SHP77 (cell line): ENCODE measurements around the gene ENAH.
A peak's percentile ranks its signal among the peaks of the same experiment; 100 is the strongest.
"Not testable (repeated sequence)": the region's sequence is repeated elsewhere in the genome, so short reads cannot be mapped to it uniquely, and the experiment has no call there.

Experiments
- DNase-seq, 2 experiments: peaks; one replicate each; lab custom pipeline; 2025; lab: John Stamatoyannopoulos, UW

ENAH gene

DNA sequence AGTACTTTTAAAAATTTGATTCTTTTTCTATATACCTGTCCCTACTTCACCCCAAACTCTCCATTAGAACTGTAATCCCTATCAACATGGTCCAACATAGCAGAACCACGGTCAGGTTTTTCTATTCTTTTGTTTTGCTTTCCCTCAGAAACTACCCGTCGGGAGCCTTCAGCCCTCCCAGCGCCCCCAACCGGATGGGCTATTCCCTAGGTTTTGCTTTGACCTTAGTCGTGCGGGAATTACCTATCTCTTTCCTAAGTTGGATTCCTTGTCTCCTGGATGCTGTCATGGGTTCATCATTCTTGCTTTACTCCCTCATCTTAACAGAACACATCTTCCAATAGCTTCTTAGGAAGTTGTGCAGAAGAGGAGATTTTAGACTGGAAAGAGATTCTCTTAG is 127.5 kb downstream of the ENAH start:
- no peak for DNase-seq

DNA sequence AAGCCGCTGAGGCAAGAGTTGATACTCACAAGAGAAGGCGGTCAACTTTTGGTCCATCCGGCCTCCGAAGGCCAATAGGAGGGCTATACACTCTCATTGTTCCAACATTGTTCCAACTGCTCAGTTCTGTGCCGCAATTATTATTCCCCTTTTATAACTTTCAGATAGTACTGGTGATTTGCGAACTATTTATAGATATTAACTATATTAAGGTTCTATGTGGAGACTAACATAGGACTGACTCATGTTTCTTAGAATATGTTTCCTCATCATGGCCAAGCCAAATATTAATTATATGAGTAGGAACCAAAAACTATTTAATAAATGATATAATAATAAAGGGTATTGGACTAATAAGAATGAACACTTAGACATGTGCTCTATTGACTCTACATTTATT is 128.4 kb downstream of the ENAH start:
- no peak for DNase-seq

DNA sequence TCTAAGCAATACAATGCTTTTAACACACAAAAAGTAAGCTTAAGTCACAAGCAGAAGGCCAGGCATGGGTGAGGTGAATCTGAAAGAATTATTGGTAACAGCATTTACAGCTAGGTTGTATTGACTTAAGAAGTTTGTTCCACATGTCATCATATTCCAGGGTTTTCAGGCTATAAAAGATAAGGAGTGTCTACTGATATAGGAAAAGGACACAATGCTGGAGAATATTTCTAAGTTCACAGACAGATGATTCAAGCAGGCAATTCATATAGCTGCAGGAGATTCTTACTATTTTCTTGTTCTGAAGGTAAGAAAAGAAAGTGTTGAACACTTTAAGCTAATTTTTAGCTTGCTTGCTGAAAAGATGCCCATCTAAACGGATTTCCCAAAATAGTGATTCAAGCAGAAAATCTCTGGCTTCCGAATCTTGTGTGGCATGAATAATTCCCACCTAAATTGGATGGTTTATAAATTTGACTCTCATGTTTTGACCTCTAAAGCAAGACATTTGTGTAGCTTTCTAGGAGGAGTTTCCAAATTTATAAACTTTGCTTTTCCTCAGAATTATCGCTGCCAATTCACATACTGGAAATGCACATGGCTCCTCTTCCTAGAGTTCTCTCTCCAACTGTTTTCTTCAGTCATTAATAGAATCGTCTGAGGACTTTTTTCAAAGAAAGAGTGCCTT is 129.5 kb downstream of the ENAH start:
- no peak for DNase-seq

DNA sequence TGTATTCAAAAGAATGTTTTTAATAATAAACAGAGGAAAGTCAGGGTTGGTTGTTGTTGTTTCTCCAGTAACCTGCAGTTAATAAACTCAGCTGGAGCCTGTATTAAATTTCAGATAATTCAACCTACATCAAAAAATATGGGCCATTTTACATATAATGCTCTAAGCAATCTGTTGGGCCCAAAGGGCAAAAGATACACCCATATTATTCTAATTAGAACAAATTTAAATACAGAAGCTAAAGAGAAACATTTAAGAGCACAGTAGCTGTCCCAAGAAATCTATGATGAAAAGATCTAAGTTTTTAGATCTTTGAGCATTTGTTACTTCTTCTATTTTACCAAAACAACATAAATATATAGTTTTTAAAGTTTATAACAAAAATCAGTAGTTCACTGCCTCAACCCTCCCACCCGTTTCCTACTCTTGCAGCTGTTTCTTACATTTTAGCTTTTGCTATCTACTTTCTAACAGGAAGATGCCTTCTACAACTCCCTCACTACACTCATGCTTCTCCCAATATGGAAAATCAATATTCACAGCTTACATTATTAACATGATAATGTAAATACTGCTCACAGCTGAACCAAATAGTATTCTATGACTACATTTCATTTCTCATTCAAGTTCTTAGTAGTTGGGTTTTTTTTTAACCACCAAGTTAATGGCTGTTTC is 130.2 kb downstream of the ENAH start:
- DNase-seq = no peak

DNA sequence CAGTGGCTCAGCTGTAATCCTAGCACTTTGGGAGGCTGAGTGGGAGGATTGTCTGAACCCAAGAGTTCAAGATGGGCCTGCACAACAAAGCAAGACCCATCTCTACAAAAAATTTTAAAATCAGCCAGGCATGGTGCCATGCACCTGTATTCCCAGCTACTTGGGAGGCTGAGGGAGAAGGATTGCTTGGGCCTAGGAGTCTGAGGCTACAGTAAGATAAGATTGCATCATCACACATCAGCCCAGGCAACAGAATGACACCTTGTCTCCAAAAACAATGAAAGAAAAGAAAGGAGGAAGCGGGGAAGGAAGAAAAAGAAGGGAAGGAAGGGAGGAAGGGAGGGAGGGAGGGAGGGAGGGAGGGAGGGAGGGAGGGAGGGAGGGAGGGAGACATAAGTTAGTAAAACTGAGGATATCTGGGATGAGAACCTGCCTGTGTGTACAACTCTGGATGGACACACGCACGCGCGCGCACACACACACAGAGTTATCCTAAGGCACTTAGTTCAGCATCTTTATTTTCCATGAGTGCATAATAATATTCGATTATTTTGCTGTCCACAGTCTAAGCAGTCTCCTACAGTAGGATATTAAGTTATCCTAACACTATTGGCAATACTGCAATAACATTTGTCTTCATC is 132.2 kb downstream of the ENAH start:
- no peak for DNase-seq

DNA sequence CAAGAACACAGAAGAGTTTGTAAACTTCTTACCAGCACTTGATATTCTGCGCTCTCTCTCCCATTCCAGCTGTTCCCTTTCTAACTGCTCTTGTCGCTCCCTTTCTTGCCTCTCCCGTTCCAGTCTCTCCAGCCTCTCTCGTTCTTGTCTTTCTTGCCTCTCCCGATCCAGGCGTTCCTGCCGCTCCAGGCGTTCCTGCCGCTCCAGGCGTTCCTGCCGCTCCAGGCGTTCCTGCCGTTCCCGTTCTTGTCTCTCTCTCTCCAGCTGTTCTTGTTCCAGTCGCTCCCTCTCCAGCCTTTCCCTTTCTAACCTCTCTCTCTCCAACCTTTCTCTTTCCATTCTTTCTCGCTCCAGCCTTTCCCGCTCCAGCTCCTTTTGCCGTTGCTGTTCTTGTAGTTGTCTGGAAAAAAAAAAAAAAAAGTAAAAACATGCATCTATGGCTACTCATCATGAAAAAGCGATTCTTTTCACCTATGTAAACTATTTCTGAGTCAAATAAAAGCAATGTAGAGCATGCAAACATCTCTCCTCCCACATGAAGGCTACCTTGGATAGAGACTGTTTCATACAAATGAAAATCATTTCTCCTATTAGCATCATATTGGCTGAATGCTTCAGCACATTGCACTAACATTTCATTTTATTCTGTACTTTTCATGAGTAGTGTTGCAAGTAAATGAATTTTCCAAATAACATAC is 133.6 kb downstream of the ENAH start:
- no peak for DNase-seq

DNA sequence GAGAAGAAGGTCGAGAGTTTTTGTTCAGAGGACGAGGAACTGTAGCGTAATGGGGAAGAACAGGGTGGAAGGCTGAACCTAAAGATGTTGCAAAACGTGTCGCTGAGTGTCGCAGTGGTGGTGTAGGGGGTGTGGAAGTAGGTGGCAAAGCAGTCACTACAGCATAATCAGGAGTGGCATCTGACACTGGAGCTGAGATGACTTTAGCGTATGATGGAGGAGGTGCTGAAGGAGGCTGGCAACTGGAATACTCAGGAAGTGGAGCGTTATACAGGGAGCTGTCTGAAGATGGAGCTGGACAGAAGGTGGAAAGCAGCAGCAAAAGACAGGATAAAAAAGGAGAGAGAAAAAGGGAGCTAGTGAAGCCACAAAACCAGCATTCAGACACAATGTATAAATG is 135.2 kb downstream of the ENAH start:
- no peak for DNase-seq

DNA sequence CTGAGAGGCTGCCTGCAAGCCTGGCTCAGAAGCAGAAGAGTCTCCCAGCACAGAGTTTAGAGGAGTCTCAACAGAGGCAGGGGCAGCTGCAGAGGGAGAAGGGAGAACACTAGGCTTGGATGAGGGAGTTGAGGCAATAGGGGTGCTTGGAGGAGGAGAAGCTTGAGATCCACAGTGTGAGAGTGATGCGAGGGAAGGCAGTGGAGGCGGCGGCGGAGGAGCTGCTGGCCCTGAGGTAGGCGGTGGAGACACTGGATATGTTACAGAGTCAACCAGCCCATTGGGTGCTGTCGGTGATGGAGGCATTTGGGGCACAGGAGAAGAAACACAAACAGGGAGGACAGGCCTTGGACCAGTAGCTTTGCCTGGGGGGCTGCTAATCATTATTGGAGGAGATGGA is 135.7 kb downstream of the ENAH start:
- no peak for DNase-seq

DNA sequence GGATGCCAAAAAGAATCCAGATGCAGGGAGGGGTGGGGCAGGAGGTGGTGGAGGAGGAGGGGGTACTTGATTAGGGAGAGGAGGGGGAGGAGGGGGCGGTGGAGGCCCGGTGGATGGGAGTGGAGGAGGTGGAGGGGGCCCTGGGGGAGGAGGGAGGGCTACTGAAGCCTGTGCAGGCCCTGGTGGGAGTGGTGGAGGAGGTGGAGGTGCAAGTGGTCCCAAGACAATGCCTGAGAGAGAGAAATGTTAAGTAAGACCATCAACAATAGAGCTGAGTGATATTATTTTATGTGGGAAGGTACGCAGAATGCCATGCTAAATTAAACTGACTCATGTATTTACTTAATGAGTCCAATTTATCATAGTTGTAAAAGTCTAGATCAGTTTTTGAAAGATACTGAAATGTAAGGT is 138.2 kb downstream of the ENAH start:
- DNase-seq = no peak

DNA sequence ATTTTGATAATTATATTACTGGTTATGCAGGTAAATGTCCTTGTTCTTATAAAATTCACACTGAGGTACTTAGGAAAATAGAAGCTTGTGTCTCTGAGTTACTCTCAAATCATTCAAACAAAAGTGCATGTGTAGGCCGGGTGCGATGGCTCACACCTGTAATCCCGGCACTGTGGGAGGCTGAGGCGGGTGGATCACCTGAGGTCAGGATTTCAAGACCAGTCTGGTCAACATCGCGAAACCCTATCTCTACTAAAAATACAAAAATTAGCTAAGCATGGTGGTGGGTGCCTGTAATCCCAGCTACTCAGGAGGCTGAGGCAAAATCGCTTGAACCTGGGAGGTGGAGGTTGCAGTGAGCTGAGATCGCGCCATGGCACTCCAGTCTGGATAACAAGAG is 139.3 kb downstream of the ENAH start:
- DNase-seq = not testable (repeated sequence)

DNA sequence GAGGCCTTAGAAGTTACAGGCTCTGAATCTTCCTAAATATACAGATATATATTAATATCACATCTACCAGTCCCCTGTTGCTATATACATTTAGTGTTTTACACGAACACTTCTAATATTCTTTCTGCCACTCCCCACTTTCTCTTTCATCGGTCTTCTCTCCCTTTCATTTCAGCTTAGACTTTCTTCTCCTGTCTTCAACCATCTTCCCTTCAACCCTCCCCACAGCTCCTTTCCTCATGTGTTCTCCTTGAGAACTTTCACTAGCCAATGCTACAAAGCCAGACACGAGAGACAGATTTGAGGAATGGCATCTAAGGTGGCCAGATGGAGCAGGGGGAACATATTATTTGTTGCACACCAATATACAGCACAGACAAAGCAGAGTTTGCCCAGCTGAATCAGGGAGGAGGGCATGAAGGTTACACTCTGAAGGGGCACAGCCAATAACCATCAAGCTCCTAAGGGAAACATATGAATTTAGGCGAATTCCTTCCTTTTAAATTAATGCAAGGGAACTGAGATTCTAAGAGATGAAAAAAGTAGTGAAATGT is 141.0 kb downstream of the ENAH start:
- DNase-seq = no peak

DNA sequence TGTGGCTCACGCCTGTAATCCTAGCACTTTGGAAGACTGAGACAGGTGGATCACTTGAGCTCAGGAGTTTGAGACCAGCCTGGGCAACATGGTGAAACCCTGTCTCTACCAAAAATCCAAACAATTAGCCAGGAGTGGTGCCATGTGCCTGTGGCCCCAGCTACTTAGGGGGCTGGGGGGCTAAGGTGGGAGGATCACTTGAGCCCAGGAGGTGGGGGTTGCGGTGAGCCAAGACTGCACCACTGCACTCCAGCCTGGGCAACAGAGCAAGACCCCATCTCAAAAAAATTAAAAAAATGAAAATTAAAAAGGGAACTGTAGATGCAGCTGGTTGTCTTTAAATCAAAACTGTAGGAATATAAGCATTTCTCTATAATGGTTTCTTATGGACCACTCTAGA is 142.2 kb downstream of the ENAH start:
- DNase-seq = not testable (repeated sequence)

DNA sequence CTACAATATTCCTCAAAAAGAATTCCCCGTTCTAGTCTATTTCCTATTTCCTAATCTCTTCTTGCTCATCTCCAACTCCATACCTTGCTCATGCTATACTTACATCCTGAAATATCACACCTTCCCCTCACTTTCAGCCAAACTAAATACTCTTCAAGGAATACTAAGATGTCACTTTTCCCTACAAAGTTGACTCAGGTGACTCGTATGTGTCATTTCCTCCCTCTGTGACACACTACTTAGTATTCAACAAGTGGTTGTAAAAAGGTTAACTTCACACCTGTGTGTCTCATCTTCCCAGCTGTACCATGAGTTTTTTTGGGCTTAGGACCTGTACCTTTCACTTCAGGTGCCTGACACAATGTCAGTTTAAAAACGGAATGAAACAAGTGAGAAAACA is 143.2 kb downstream of the ENAH start:
- no peak for DNase-seq

DNA sequence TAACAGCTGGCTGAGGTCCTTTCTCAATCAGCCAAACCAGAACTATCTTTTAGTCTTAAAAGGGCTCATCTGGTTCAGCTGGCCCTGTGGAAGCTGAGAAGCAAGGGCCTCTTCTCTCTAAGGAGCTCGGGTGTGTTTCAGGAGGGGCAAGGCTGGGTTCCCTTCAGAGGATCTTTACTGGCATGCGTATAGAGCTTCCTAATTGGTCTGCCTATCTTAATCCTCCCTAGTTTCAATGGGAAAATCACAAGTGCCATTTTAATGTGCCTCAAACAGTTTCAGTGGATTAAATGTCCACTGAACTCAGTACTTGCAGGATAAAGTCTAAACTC is 143.6 kb downstream of the ENAH start:
- no peak for DNase-seq

DNA sequence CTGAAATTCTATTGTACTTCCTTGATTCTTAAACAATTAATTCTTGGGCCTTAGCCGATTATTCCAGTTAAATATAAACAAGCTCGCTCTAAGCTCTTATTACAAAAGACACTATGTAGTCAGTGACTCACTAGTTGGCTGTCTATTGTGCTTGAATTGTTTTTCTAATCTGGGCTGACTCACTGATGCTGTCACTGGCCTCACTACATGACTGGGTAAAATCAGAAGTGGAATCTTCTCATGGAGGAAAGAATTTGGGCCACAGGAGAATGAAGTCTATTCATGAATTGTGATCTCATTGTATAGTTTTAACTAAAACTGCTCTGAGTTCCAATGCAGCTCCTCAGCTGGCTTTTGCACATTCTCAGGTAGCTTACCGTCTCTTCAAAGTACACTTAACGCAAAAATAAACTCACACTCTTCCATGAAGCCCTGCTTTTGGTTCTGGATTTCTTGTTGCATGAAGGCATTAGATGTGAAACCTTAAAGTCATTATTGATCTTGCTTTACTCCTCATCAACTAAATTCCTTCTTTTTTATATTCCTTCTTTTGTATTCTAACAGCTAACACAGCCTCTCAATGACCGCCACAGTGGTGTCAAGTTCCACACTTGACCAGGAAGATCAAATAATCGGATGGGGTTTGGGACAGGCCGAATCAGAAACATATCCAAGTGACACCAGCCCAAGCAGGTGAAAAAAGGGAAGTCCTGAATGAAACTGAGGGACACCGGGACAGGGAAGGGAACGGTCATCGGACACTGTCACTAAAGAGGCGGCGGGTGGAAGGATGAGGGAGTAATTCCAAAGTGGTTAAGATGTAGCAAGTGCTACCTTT is 144.2 kb downstream of the ENAH start:
- DNase-seq = peak; percentile 73 to 84

DNA sequence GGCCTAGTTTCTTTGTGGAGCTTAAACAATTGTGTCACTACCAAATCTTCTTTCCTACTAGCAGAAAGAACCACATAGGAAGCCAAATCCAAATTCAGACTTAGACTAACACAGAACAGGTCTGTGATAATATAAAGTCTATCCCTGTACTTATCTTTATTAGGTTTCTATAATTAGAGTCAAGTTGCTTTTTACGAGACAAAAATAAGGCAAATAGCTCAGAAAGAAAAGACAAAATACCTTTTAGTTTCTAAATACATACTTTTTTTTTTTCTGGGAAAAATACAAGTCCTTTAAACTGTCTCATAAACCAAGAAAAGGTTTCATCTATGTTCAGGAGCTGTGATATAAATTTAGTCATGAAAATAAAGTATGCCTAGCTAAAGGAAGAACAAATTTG is 146.2 kb downstream of the ENAH start:
- no peak for DNase-seq

DNA sequence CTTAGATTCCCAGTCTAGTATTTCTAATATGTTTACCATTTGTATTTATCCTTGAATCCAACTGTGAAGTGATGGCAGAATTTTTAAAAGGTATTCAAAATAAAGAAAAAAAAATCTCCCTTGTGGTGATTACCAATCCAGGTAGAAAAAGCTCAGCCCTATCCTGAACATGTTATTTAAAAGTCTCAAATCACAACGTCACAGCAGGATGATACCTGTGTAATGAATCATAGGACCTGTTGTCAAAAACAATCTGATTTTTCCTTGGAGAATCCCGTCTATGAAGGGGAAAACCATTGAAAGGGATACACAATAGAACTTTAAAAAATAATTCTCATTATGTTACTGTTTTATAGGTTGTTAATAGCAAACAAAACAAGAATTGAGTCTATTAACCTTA is 148.1 kb downstream of the ENAH start:
- no peak for DNase-seq

DNA sequence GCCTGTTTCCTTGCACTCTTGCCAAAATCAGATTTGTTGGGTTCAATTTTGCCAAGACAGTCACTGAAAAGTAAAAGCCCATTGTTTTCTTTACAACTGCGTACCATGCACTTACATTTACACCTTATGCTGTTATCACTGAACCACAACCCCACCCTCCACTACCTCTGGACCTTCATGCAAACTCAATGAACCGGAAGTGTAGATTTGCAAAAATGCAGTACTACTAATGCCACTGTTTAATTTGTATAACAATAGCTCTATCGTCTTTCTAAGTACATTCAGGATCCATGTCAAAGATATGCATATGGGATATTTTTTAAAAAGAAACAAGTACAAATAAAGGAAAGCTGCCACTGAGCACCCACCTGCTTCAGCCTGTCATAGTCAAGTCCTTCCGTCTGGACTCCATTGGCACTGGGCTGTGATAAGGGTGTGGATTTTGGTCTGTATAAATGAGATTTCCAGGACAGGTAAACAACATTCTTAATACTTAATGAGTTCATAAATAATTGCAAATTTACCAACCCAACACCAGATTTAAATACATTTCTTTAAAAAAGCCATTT is 152.2 kb downstream of the ENAH start:
- DNase-seq = no peak

DNA sequence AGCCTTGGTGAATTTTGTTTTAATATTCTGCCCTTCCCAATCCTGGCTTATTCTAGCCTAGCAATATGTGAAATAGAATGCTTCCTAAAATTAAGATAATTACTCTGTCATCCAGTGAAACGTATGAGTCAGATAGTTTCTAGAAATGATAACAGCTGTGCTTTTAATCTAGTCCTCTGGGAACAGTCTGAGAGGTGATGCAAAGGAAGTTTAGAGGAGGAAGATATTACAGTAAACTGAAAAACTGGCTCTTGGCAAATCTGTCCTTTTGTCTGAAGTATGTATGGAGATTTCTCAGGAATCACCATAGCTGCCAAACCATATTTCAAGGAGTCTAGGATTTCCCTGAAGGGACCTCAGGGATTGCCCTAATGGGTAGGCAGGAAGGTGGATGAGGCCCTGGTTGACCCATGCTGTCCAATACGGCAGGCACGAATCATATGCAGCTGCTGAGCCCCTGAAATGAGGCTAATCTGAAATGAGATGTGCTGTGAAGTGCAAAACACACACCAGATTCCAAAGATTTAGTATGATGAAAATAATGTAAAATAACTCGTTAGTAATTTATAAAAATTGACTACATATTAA is 154.3 kb downstream of the ENAH start:
- no peak for DNase-seq

DNA sequence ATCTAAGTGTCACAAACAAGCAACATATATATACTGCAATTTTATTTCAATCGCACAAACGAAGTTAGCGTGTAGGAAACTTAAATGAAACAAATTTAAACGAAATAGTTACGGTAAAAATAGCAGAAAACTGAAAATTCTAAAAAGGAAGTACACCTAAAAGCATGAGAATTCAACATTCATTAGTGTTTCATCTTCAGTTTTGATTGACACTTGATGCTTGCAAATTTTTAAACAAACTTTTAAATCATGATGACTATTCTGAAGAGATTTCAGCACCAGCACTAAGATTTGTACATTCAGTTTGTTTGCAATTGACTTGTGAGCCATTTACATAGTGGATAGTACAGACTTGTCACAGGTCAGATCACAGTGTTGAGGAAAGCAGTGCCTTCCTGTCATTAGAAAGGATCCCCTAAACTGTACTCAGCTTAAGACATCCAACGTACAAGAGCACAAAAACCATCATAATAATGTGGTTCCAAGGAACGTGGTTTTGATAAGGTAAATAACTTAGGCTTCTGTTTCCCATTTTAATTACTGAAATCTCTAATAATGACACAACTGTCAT is 158.0 kb downstream of the ENAH start:
- DNase-seq = no peak
